Rectal smooth muscle tissue (tissue), 1 donor: Measurements from ENCODE around the gene TEAD2.
A peak's percentile ranks its signal among the peaks of the same experiment; 100 is the strongest.

Experiments
- H3K27ac ChIP-seq: one replicate; pipeline ENCODE4 v1.7.0; 2013; ENCODE audit warnings: low read depth, low read length, inconsistent platforms
- H3K27me3 ChIP-seq: one replicate; pipeline ENCODE4 v1.7.0; 2013; ENCODE audit warnings: low read length; ENCODE audit not compliant: control insufficient read depth, insufficient read depth
- H3K36me3 ChIP-seq: one replicate; pipeline ENCODE4 v1.7.0; 2013; ENCODE audit warnings: low read length; ENCODE audit not compliant: control insufficient read depth, insufficient read depth
- H3K4me1 ChIP-seq: one replicate; pipeline ENCODE4 v1.7.0; 2013; ENCODE audit warnings: low read length; ENCODE audit not compliant: control insufficient read depth, insufficient read depth
- H3K4me3 ChIP-seq: one replicate; pipeline ENCODE4 v1.7.0; 2013; ENCODE audit warnings: low read length
- H3K9ac ChIP-seq: one replicate; pipeline ENCODE4 v1.7.0; 2013; ENCODE audit warnings: low read length

TEAD2 gene

GRCh38 chr19:49362048-49362928 is at the start of gene TEAD2:
Gene TEAD2 (minus strand): TSS chr19:49362416. CDS start chr19:49360075, 2,341 bp downstream.
- Histone ChIP-seq H3K36me3 (peaks cover 2% of the 10 kb centered on the region), H3K27ac (peak within 1 kb of the TSS; percentile 93), H3K27me3 (no peaks in the 10 kb centered on the region), H3K4me1 (peaks cover 6% of the 10 kb centered on the region), H3K4me3 (peak within 1 kb of the TSS; percentile 79), H3K9ac (peak within 1 kb of the TSS; percentile 78)

DNA sequence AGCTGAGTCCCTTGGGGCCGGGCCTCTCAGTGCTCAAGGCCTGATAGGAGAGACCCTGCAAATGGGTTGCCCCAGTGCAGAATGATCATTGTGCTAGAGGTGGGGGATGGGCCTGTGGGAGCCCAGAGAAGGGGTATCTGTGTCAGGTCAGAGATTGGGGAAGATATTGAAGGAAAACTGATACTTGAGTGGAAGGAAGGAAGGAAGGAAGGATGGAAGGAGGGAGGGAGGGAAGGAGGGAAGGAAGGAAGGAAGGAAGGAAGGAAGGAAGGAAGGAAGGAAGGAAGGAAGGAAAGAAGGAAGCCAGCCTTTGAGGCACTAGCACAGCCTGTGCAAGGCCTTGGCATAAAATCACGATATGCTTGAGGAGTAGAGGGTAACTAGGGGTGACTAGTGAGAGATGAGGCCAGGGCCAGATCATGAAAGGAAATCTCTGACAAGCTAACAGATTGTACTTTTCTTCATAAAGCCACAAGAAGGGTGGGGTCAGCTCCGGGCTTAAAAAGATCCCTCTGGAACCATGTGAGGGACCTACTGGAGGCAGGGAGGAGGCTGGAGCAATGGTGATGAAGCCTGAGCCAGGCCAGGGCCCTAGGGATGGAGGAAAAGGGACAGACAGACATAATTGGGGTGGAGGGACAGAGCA is 49.6 kb upstream of the TEAD2 start:
- Histone ChIP-seq H3K9ac (no peak overlapping the region), H3K36me3 (no peaks in the 10 kb centered on the region), H3K27me3 (peaks cover 4% of the 10 kb centered on the region)

DNA sequence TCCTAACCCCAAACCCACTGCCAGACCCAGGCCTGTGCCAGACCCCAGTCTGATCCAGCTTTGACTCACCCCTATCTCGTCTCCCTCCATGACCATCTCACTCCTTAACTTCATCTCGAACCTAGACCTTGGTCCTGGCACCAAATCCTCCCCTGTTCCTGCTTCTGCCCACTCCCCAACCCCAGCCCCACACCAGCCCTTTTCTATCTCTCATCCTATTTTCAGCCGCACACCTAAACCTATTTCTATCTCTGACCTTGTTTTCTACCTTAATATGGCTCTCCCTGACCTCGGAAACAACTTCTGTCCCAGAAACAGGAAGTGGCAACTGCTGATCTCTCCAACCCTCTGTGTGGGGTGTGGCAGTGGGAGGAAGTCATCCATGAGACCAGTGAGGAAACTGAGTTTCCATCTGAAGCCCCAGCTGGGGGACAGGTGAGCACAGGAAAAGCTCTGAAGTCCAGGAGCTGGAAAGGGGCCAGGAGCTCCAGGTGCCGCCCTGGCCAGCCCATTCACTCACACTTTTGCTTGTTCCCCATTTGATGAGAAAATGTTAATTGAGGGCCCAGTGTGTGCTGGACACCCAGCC is 47.3 kb upstream of the TEAD2 start:
- H3K9ac ChIP-seq, result no peak overlapping the region
- no peaks in the 10 kb centered on the region for H3K4me1 ChIP-seq
- H3K27ac ChIP-seq, result no peak overlapping the region
- H3K4me3 ChIP-seq, result no peak overlapping the region
- H3K36me3 ChIP-seq, result no peaks in the 10 kb centered on the region
- no peaks in the 10 kb centered on the region for H3K27me3 ChIP-seq

More for the DNA sequence above, 49.6 kb upstream of the TEAD2 start:
- Histone ChIP-seq H3K4me3 (no peak overlapping the region), H3K4me1 (no peaks in the 10 kb centered on the region), H3K27ac (no peak overlapping the region)

- Histone ChIP-seq H3K36me3 (no peaks in the 10 kb centered on the region), H3K4me3 (no peak overlapping the region), H3K4me1 (no peaks in the 10 kb centered on the region), H3K27ac (no peak overlapping the region), H3K9ac (no peak overlapping the region), H3K27me3 (no peaks in the 10 kb centered on the region)
Observed at GRCh38 chr19:49408816-49409440, 46.7 kb upstream of the TEAD2 start.

DNA sequence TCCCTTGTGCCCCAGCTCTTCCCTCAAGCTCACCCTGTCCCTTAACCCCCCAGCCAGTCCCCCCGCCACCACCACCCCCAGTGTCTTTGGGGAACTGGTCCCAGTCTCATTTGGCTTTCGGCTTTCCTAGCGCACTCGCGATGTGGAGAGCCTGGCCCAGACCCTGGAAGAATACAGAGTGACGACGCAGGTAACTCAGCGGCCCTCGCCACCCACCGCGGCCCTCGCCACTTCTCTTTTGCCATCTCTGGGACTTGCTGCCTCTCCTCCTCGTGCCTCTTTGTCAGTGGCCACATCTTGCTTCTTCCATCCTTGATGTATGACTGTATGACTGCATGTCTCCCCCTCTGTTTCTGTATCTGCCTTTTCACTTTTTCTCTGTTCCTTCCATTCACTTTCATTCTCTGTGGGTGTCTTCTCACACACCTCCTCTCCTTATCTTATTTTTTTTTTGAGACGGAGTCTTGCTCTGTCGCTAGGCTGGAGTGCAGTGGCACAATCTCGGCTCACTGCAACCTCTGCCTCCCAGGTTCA is 45.3 kb upstream of the TEAD2 start:
- Histone ChIP-seq H3K36me3 (no peaks in the 10 kb centered on the region), H3K4me1 (no peaks in the 10 kb centered on the region)

DNA sequence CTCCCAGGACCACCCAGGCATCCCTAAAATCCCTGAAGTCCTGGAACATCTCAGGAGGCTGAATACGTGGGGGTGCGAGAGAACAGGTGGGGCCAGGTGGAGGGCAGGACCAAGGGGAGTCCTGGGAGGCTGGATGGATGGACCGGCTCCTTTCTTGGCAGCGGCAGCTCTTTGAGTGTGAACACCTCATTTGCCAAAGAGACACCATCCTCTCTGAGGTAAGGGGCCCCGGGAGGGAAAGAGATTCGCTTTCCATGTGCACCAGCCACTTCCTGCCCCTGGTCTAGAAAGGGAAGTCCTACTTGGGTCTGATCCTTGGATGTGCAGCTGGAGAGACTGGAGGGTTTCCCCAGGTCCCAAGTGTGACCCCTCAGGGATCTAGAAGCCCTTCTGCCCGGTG is 44.9 kb upstream of the TEAD2 start:
- H3K9ac ChIP-seq, result no peak overlapping the region
- H3K4me1 ChIP-seq, result no peaks in the 10 kb centered on the region
- H3K27me3 ChIP-seq, result no peaks in the 10 kb centered on the region
- H3K36me3 ChIP-seq, result no peaks in the 10 kb centered on the region
- H3K4me3 ChIP-seq, result no peak overlapping the region
- no peak overlapping the region for H3K27ac ChIP-seq

More for the DNA sequence above, 45.3 kb upstream of the TEAD2 start:
- H3K4me3 ChIP-seq, result no peak overlapping the region
- no peak overlapping the region for H3K9ac ChIP-seq
- no peak overlapping the region for H3K27ac ChIP-seq
- no peaks in the 10 kb centered on the region for H3K27me3 ChIP-seq

- no peak overlapping the region for H3K4me3 ChIP-seq
- no peaks in the 10 kb centered on the region for H3K27me3 ChIP-seq
- H3K9ac ChIP-seq, result no peak overlapping the region
- no peaks in the 10 kb centered on the region for H3K4me1 ChIP-seq
- H3K36me3 ChIP-seq, result no peaks in the 10 kb centered on the region
- no peak overlapping the region for H3K27ac ChIP-seq
Observed at GRCh38 chr19:49403404-49404187, 41.4 kb upstream of the TEAD2 start.

DNA sequence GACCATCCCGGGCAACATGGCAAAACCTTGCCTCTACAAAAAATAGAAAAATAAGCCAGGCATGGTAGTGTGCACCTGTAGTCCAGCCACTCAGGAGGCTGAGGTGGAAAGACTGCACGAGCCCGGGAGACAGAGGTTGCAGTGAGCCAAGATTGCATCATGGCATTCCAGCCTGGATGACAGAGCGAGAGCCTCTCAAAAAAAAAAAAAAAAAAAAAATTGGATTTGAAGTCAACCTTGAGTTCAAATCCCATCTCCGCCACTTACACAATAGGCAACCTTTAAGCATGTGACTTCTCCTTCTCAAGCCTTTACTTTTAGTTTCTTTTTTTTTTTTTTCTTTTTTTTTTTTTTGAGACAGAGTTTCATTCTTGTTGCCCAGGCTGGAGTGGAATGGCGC is 37.8 kb upstream of the TEAD2 start:
- H3K27me3 ChIP-seq, result no peaks in the 10 kb centered on the region
- H3K9ac ChIP-seq, result no peak overlapping the region
- H3K36me3 ChIP-seq, result no peaks in the 10 kb centered on the region
- no peaks in the 10 kb centered on the region for H3K4me1 ChIP-seq
- no peak overlapping the region for H3K4me3 ChIP-seq
- no peak overlapping the region for H3K27ac ChIP-seq

DNA sequence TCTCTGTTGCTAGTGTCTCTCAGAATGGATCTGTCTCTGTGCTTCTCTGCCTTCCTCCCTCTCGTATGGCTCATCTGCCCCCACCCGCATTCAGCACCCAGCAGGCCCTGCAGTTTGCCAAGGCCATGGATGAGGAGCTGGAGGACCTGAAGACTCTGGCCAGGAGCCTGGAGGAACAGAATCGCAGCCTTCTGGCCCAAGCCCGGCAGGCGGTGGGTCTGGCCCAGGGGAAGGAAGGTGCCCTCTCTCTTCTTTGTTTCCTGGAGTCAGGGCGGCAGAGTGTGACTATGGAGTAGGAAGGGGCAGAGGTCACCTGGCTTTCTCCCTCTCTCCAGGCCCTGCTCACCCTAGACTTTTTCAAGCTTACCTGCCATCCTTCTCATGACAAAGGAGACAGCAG is 36.7 kb upstream of the TEAD2 start:
- no peak overlapping the region for H3K4me3 ChIP-seq
- no peaks in the 10 kb centered on the region for H3K4me1 ChIP-seq
- H3K9ac ChIP-seq, result no peak overlapping the region
- H3K27me3 ChIP-seq, result no peaks in the 10 kb centered on the region
- H3K27ac ChIP-seq, result no peak overlapping the region
- no peaks in the 10 kb centered on the region for H3K36me3 ChIP-seq

DNA sequence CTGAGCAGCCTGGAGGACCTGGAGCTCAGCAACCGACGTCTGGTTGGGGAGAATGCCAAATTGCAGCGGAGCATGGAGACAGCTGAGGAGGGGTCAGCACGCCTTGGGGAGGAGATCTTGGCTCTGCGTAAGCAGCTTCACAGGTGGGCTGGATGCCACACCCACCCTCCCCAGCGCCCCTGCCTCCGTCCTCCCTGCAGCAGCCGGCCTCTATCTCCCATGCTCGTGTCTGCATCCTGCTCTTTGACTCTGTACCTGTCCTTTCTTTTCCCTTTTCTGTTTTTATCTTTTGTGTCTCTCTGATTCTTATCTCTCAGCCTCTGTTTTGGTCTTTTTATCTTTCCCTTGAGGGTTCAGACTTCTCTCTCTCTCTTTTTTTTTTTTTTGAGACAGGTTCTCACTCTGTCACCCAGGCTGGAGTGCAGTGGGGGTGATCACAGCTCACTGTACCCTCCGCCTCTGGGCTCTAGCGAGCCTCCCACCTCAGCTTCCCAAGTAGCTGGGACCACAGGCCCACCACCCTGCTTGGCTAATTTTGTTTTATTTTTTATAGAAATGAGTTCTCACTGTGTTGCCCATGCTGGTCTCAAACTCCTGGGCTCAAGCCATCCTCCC is 35.9 kb upstream of the TEAD2 start:
- H3K4me3 ChIP-seq, result no peak overlapping the region
- no peak overlapping the region for H3K9ac ChIP-seq
- no peak overlapping the region for H3K27ac ChIP-seq
- no peaks in the 10 kb centered on the region for H3K27me3 ChIP-seq
- H3K36me3 ChIP-seq, result no peaks in the 10 kb centered on the region
- no peaks in the 10 kb centered on the region for H3K4me1 ChIP-seq

DNA sequence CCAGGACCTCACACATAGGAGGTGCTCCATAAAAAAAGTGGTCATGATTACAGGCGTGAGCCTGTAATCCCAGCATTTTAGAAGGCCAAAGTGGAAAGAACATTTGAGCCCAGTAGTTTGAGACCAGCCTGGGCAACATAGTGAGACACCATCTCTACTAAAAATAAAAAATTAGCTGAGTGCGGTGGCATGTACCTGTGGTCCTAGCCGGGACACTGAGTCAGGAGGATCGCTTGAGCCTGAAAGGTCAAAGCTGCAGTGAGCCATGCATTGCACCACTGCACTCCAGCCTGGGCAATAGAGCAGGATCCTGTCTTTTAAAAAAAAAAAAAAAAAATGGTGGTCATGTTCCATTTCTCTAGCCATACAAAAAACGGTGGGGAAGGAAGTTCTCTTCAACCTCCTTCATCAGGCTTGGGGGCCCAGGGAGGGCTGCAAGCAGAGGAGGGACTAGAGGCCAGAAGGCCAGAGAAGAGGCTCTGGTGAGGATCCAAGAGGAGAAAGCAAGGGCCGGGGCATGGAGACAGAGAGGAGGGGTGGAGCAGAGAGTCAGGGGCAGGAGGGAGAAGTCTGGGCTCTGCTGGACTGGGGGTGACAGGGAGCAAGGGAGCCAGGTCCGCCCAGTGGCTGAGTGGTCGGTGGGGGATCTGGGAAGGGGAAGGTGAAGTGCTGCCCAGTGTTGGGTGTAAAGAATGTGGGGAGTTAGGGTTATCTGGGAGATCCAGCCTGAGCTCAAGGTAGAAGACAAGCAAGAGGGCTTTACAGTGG is 34.7 kb upstream of the TEAD2 start:
- Histone ChIP-seq H3K27me3 (no peaks in the 10 kb centered on the region), H3K4me1 (no peaks in the 10 kb centered on the region), H3K4me3 (no peak overlapping the region), H3K9ac (no peak overlapping the region), H3K27ac (no peak overlapping the region), H3K36me3 (no peaks in the 10 kb centered on the region)
